Duodenal mucosa (tissue), 2 donors: ENCODE results near the gene STPG1.

Experiments
- H3K27ac ChIP-seq: one replicate; pipeline ENCODE4 v1.7.0; 2013; ENCODE audit warnings: low read depth, low read length
- H3K27me3 ChIP-seq, 2 donors: one replicate each; pipeline ENCODE4 v1.7.0; 2013; ENCODE audit warnings: low read length in 2 of 2, control low read depth in 1 of 2; ENCODE audit not compliant: insufficient read depth in 2 of 2, control insufficient read depth in 1 of 2
- H3K36me3 ChIP-seq, 2 donors: one replicate each; pipeline ENCODE4 v1.7.0; 2013; ENCODE audit warnings: low read length in 2 of 2, control low read depth in 1 of 2; ENCODE audit not compliant: insufficient read depth in 2 of 2, control insufficient read depth in 1 of 2
- H3K4me1 ChIP-seq, 2 donors: one replicate each; pipeline ENCODE4 v1.7.0; 2013; ENCODE audit warnings: low read length in 2 of 2, control low read depth in 1 of 2; ENCODE audit not compliant: insufficient read depth in 2 of 2, control insufficient read depth in 1 of 2
- H3K4me3 ChIP-seq, 2 donors: one replicate each; pipeline ENCODE4 v1.7.0; 2013; ENCODE audit warnings: low read length in 2 of 2, low read depth in 1 of 2
- H3K9ac ChIP-seq, 2 donors: one replicate each; pipeline ENCODE4 v1.7.0; 2013; ENCODE audit warnings: low read length in 2 of 2, low read depth in 1 of 2
- H3K9me3 ChIP-seq, 2 donors: one replicate each; pipeline ENCODE4 v1.7.0; 2013; ENCODE audit warnings: low read length in 2 of 2, control low read depth in 1 of 2; ENCODE audit not compliant: control insufficient read depth in 1 of 2

The STPG1 gene

GRCh38 chr1:24315391-24315790 lies 98.2 kb downstream of the STPG1 start:
- Histone ChIP-seq H3K9ac (no peak overlapping the region), H3K36me3 (no peaks in the 10 kb centered on the region), H3K27ac (no peak overlapping the region), H3K9me3 (no peaks in the 10 kb centered on the region), H3K27me3 (peaks cover 5 to 10% of the 10 kb centered on the region in 2 donors), H3K4me1 (peaks cover 16 to 18% of the 10 kb centered on the region in 2 donors), H3K4me3 (no peak overlapping the region)

GRCh38 chr1:24311741-24312140 lies 101.8 kb downstream of the STPG1 start:
- H3K9ac ChIP-seq: no peak overlapping the region
- H3K4me3 ChIP-seq: no peak overlapping the region
- no peak overlapping the region for H3K27ac ChIP-seq
- no peaks in the 10 kb centered on the region for H3K9me3 ChIP-seq
- H3K36me3 ChIP-seq: no peaks in the 10 kb centered on the region
- H3K27me3 ChIP-seq: no peaks in the 10 kb centered on the region
- H3K4me1 ChIP-seq: peaks cover 0 to 7% of the 10 kb centered on the region in 2 donors

- Histone ChIP-seq H3K27ac (no peak overlapping the region), H3K9me3 (no peaks in the 10 kb centered on the region), H3K36me3 (no peaks in the 10 kb centered on the region), H3K4me1 (peaks cover 0 to 7% of the 10 kb centered on the region in 2 donors), H3K27me3 (no peaks in the 10 kb centered on the region), H3K4me3 (no peak overlapping the region), H3K9ac (no peak overlapping the region)
Measured at GRCh38 chr1:24311234-24311633, 102.3 kb downstream of the STPG1 start.

GRCh38 chr1:24309762-24310485 lies 103.7 kb downstream of the STPG1 start:
- no peak overlapping the region for H3K9ac ChIP-seq
- H3K27me3 ChIP-seq: no peaks in the 10 kb centered on the region
- H3K27ac ChIP-seq: no peak overlapping the region
- no peaks in the 10 kb centered on the region for H3K9me3 ChIP-seq
- no peak overlapping the region for H3K4me3 ChIP-seq
- H3K36me3 ChIP-seq: no peaks in the 10 kb centered on the region
- peaks cover 0 to 7% of the 10 kb centered on the region in 2 donors for H3K4me1 ChIP-seq

- Histone ChIP-seq H3K27me3 (no peaks in the 10 kb centered on the region), H3K4me1 (peaks cover 0 to 7% of the 10 kb centered on the region in 2 donors), H3K4me3 (no peak overlapping the region), H3K36me3 (no peaks in the 10 kb centered on the region), H3K27ac (no peak overlapping the region), H3K9ac (no peak overlapping the region), H3K9me3 (no peaks in the 10 kb centered on the region)
Measured at GRCh38 chr1:24308365-24309015, 105.1 kb downstream of the STPG1 start.
